ENCODE measurements around the gene BANF2.

The BANF2 gene

GRCh38 chr20:17710379-17711266 lies 10.9 kb downstream of the BANF2 start:
- peak; percentile 59 for DNase-seq (ENCODE audit: low read depth)

GRCh38 chr20:17711267-17711627 lies 11.5 kb downstream of the BANF2 start:
- no peak for DNase-seq (ENCODE audit: low read depth)

GRCh38 chr20:17712201-17712600 lies 12.4 kb downstream of the BANF2 start:
- DNase-seq (ENCODE audit: low read depth): no peak

GRCh38 chr20:17712708-17713107 lies 12.9 kb downstream of the BANF2 start:
- DNase-seq (ENCODE audit: low read depth): peak; percentile 28

- DNase-seq (ENCODE audit: low read depth): no peak
Observed at GRCh38 chr20:17714597-17714996, 14.8 kb downstream of the BANF2 start.

GRCh38 chr20:17715075-17715474 lies 15.3 kb downstream of the BANF2 start:
- DNase-seq (ENCODE audit: low read depth): no peak

- DNase-seq (ENCODE audit: low read depth): no peak
Observed at GRCh38 chr20:17716331-17716730, 16.6 kb downstream of the BANF2 start.

- DNase-seq (ENCODE audit: low read depth): no peak
Observed at GRCh38 chr20:17720755-17721154, 21.0 kb downstream of the BANF2 start.

- no peak for DNase-seq (ENCODE audit: low read depth)
Observed at GRCh38 chr20:17721802-17722486, 22.2 kb downstream of the BANF2 start.

GRCh38 chr20:17722493-17723300 lies 22.9 kb downstream of the BANF2 start:
- no peak for DNase-seq (ENCODE audit: low read depth)

GRCh38 chr20:17723301-17723691 lies 23.5 kb downstream of the BANF2 start:
- DNase-seq (ENCODE audit: low read depth): no peak

- no peak for DNase-seq (ENCODE audit: low read depth)
Observed at GRCh38 chr20:17725094-17725835, 25.5 kb downstream of the BANF2 start.

- no peak for DNase-seq (ENCODE audit: low read depth)
Observed at GRCh38 chr20:17726902-17727301, 27.1 kb downstream of the BANF2 start.

GRCh38 chr20:17727351-17727750 lies 27.6 kb downstream of the BANF2 start:
- DNase-seq (ENCODE audit: low read depth): no peak

GRCh38 chr20:17728074-17728473 lies 28.3 kb downstream of the BANF2 start:
- no peak for DNase-seq (ENCODE audit: low read depth)

- DNase-seq (ENCODE audit: low read depth): no peak
Observed at GRCh38 chr20:17730071-17730470, 30.3 kb downstream of the BANF2 start.

GRCh38 chr20:17731233-17731632 lies 31.5 kb downstream of the BANF2 start:
- DNase-seq (ENCODE audit: low read depth): no peak

GRCh38 chr20:17732907-17733521 lies 33.2 kb downstream of the BANF2 start:
- DNase-seq (ENCODE audit: low read depth): no peak

GRCh38 chr20:17733767-17734304 lies 34.1 kb downstream of the BANF2 start:
- DNase-seq (ENCODE audit: low read depth): no peak

GRCh38 chr20:17734374-17734773 lies 34.6 kb downstream of the BANF2 start:
- no peak for DNase-seq (ENCODE audit: low read depth)

GRCh38 chr20:17735206-17735804 lies 35.5 kb downstream of the BANF2 start:
- DNase-seq (ENCODE audit: low read depth): peak; percentile 88
